HTR-8/SVneo (cell line): ENCODE data around the gene CACNA2D1.
"Not testable (repeated sequence)": the region's sequence is repeated elsewhere in the genome, so short reads cannot be mapped to it uniquely, and the experiment has no call there.

ENCODE experiments used
- DNase-seq: peaks from one replicate; pipeline ENCODE4 v3.0.0; 2011; ENCODE audit warnings: low spot score, mixed read lengths; ENCODE audit not compliant: insufficient read length
- FAIRE-seq: peaks from 2 replicates; lab custom pipeline; 2011; peaks lifted over from hg19 to GRCh38; lab: Jason Lieb, UNC

CACNA2D1 gene

GRCh38 chr7:82021036-82021435 is 422.5 kb downstream of the CACNA2D1 start:
- no peak for DNase-seq
- no peak for FAIRE-seq

DNA sequence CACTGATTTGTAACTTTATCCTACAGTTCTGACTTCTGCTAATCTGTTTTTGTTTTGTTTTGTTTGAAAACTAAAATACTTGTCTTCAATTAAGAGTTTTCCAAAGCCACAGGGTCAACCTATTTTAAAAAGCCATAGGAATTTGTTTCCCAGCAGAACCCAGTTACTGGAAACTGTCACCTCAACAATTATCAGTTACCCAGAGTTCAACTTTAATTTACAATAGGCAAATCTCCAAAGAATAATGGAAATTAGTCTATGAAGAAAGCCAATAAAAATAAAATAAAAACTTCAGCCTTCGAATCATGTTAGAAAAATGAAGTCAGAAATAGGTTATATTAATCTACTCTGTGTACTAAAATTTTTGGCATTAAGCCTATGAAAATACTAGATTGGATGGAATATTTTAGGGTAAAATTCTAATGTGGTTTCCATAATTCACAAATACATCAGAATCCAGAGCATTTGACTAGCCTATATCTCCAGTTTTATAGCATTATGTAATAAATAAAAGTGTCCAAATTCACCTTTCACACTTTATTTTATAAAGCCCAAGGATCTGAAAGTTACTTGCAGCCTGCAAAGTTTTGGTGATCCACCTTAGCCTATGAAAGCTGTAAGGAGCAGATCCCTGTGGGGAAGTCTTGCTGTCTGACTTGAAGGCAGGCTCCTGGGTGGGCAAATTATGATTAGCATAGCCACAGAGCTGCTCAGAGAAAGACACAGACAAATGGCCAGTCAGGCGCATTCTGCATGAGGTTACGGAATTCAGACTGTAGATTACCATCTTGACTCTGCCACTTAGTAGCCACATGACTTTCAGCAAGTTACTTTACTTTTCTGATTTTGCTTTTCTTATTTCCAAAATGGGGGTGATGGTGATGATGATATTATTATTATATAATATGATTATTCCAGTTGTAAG is 423.8 kb downstream of the CACNA2D1 start:
- FAIRE-seq: no peak
- DNase-seq: no peak

GRCh38 chr7:82018226-82018625 is 425.4 kb downstream of the CACNA2D1 start:
- FAIRE-seq (no peak), DNase-seq (no peak)

- peak; percentile 6 for DNase-seq
- FAIRE-seq: no peak
These were observed 426.1 kb downstream of the CACNA2D1 start for GRCh38 chr7:82017334-82017943.

GRCh38 chr7:82015751-82016150 is 427.8 kb downstream of the CACNA2D1 start:
- DNase-seq (no peak), FAIRE-seq (no peak)

DNA sequence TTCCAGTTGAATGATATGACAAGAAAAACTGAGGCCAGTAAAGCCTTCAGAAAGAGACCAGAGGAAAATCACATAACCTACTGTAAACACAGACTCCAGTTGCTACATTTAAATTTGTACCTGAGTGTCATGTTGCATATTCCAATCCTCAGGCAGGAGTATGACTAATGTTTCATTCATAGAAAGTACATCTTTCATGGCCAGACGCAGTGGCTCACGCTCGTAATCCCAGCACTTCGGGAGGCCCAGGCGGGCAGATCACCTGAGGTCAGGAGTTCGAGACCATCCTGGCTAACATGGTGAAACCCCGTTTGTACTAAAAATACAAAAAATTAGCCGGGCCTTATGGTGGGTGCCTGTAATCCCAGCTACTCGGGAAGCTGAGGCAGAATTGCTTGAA is 429.0 kb downstream of the CACNA2D1 start:
- DNase-seq, FAIRE-seq: not testable (repeated sequence)

DNA sequence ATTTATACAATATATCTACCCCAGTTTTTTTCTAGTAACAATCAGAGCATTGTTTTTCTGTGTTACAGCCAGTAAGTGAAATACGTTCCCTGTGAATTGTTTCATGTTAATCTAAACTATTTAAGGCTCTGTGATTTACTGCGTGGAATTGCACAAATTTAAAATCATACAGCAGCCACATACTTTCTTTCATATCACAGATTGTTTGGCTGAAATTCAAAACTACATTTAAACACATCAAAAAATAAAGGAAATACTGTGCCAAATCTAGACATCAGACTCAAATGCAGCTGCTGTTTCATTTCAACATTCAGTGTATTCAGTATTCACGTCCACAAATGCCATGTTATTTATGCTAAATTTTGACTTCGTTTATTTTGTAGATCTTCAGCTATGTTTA is 431.1 kb downstream of the CACNA2D1 start:
- DNase-seq: no peak
- FAIRE-seq: no peak

GRCh38 chr7:82010416-82010815 is 433.2 kb downstream of the CACNA2D1 start:
- FAIRE-seq (no peak), DNase-seq (no peak)

DNA sequence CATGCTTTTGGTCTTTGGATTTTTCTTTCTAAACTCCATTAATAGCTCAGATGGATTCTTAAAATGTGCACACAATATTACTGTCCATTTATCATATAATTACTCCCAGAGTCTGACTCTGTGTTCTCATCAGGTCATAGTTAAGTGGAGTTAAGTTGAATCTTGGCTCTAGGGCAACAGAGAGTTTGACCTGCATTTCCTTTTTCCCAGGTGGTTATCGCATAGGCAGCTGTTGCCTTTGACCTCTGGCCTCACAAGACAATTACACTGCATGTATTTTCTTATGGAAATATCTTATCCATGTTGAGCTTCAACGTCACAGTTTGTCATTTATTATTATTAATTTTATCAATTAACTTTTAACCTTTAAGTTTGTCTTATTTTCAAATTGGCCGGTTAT is 436.3 kb downstream of the CACNA2D1 start:
- no peak for DNase-seq

GRCh38 chr7:82005056-82005455 is 438.5 kb downstream of the CACNA2D1 start:
- FAIRE-seq (no peak), DNase-seq (no peak)

More for the DNA sequence above, 436.3 kb downstream of the CACNA2D1 start:
- FAIRE-seq: no peak

- DNase-seq (no peak), FAIRE-seq (no peak)
These were observed 450.4 kb downstream of the CACNA2D1 start for GRCh38 chr7:81993186-81993585.

DNA sequence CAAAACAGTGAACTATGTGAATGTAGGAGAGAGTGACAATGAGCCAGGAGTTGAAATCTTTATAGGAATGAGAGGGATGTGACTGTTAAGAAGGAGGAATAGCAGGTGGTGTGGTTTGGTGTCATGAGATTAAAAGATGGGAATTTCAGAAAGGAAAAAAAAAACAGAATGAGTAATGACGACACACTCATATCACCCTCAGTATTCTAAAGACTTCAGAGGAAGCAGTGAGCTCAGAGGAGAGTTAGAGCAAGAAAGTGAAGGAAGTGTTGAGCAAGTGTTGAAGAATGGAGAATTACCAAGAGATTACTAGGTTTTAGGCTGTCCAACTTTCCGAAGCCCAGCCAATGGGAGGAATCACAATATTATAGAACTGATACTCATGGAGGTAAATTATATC is 453.2 kb downstream of the CACNA2D1 start:
- DNase-seq (no peak), FAIRE-seq (no peak)

DNA sequence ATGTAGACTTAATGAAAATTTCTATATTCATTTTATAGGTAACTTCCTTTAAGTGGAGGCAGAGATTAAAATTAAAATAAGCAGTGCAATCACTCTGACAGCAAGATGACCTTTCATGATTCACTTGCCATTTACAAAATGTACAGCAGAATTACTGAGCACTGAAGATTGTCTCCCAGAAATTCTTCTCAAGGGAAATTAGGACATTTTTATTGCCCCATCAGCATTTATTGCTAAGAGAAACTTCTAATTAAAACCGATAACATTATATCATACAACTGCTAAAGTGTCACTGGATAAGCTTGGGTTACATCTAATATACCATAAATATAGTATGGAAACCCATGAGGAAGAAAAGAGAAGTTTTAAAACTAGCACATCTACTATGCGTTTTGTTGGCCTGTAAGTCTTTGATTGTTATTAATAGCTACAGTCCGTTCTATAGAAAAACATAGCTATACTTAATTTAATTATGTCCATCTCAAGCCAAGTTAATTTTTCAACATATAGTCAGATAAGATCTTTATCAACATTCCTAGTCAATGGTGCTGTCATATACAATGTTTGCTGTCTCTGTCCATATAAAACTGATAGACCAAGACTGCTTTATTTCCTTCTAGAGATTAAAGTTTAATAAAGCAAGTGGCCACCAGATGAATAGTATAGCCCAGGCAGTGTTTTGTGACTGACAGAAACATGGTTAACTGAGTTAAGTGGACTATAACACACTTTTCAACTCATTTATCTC is 456.7 kb downstream of the CACNA2D1 start:
- DNase-seq: no peak
- FAIRE-seq: no peak

DNA sequence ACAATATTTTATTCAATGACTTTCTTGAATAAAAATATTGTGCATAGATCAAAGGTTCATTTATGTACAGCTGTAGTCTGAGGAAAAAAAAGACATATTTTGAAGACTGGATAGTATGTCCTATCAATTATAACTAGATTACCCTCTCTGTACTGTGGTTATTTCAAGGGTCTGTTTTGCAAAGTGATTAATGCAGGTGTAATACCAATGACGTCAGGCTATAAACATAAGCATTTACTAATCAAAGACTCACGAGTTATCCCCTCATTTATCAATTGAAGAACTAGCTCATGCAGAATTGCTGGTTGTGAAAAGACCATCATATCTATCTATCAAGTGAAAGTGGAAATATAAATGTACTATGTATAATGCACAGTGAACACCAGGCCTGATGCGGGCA is 460.2 kb downstream of the CACNA2D1 start:
- FAIRE-seq (no peak), DNase-seq (no peak)

DNA sequence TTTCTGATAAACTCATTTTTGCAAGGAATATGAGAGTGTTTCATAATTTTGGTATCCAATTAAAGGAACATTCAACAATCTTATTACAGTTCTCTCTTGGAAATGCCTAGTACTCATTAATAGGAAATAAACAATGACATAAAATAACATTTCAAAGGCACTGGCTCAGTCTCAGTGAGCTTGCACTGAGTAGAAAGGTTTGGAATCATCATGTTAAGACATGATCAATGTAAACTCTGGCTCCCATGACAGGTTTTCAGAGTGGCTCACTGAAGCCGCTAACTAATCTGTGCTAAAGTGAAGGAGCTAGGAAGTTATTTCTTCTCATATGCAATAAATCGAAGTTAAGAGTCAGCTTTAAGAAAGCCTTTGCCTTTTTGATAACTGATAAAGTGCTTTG is 470.5 kb downstream of the CACNA2D1 start:
- FAIRE-seq (no peak), DNase-seq (no peak)

- no peak for DNase-seq
- no peak for FAIRE-seq
These were observed 483.6 kb downstream of the CACNA2D1 start for GRCh38 chr7:81960026-81960425.

DNA sequence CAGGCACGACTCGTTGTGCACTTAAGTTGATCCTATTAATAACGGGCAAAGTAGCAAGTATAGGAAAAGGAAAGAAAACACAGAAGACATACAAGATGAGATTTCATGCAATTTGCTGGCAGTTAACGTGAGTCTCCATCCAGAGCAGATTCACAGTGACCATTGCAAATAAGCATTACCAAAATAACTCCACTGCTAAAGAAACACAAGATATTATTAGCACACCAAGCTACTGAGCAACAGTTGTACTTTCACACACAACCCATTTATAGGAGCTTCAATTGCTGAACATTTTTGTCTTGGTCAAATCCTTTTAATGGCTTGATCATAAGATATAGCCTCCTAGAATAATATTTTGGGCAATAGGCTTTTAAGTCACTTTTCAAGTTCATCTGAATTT is 486.1 kb downstream of the CACNA2D1 start:
- FAIRE-seq: no peak
- no peak for DNase-seq

DNA sequence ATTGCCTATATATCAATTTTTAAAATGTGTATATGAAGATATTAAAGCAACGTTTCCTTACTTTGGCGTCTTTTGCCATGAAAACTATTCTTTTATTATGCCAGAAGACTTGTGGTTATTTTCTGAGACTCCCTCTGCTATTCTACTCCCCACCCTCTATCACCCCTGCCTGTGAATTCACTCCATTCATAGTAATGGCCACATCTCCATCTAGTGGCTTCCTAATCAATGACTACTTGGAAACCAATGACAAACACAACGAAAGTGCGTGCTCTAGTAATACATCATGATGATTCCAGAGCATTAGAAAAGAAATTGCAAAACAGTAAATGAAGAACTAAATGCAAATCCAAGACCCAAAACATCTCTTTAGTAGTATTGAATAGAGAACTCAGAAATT is 487.1 kb downstream of the CACNA2D1 start:
- DNase-seq: peak; percentile 20
- no peak for FAIRE-seq

- no peak for DNase-seq
These were observed 494.3 kb downstream of the CACNA2D1 start for GRCh38 chr7:81949306-81949705.

DNA sequence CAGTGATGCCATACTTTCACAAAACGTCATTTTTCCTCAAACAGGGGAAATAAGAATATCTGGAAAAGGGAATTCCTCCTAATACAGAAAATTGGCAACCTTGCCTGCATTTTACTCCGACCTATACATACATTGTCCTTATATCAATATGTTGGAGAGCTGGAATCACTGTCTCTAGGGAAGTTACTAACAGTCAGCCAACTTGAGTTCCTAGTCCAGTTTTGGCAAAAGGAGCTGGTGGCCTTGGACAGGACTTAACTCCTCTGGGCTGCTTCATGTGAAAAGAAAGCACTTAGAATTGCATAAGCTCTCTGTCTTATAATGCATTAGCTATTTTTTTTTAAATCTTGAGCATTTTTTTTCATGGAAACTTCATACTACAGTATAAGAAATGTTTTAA is 499.5 kb downstream of the CACNA2D1 start:
- DNase-seq (no peak), FAIRE-seq (no peak)

More at GRCh38 chr7:81949306-81949705, 494.3 kb downstream of the CACNA2D1 start:
- FAIRE-seq: no peak

GRCh38 chr7:81937091-81937490 is 506.5 kb downstream of the CACNA2D1 start:
- no peak for FAIRE-seq
- DNase-seq: no peak
